GM18867 (cell line): ENCODE data around the gene GPR17.

Experiments used
- ATAC-seq: cut with Tn5 transposase; IDR thresholded peaks from one replicate; pipeline ENCODE4 v1.9.1; 2021; ENCODE audit warnings: mild to moderate bottlenecking, moderate library complexity; ENCODE audit not compliant: unreplicated experiment

The GPR17 gene

GRCh38 chr2:127645395-127646291 is at the start of gene GPR17:
Gene GPR17 (plus strand): TSS chr2:127646153. CDS start chr2:127650736, 4,583 bp downstream.
- no peak for ATAC-seq

- no peak for ATAC-seq
Measured at GRCh38 chr2:127596311-127597045, 49.5 kb upstream of the GPR17 start.

GRCh38 chr2:127597046-127597983 is 48.6 kb upstream of the GPR17 start:
- ATAC-seq = no peak

GRCh38 chr2:127597984-127598380 is 48.0 kb upstream of the GPR17 start:
- ATAC-seq = no peak

GRCh38 chr2:127598711-127599110 is 47.2 kb upstream of the GPR17 start:
- ATAC-seq = no peak

- no peak for ATAC-seq
Measured at GRCh38 chr2:127599211-127599610, 46.7 kb upstream of the GPR17 start.

GRCh38 chr2:127604986-127605385 is 41.0 kb upstream of the GPR17 start:
- ATAC-seq = no peak

- ATAC-seq = no peak
Measured at GRCh38 chr2:127605691-127606263, 40.2 kb upstream of the GPR17 start.

GRCh38 chr2:127606625-127607398 is 39.1 kb upstream of the GPR17 start:
- ATAC-seq = no peak

GRCh38 chr2:127607399-127607908 is 38.5 kb upstream of the GPR17 start:
- no peak for ATAC-seq

GRCh38 chr2:127608061-127609030 is 37.6 kb upstream of the GPR17 start:
- no peak for ATAC-seq

- ATAC-seq = no peak
Measured at GRCh38 chr2:127609031-127609751, 36.8 kb upstream of the GPR17 start.

- no peak for ATAC-seq
Measured at GRCh38 chr2:127609818-127610217, 36.1 kb upstream of the GPR17 start.

- no peak for ATAC-seq
Measured at GRCh38 chr2:127610561-127610960, 35.4 kb upstream of the GPR17 start.

GRCh38 chr2:127611076-127611925 is 34.7 kb upstream of the GPR17 start:
- ATAC-seq = no peak

- ATAC-seq = no peak
Measured at GRCh38 chr2:127612111-127612822, 33.7 kb upstream of the GPR17 start.
